WTC11 (cell line): ENCODE measurements around the gene CAD. TPM values are rescaled to one million over a fixed set of nuclear protein-coding genes. Genes with fewer than 3 reads are reported as not detected.

Source experiments
- ATAC-seq: fragments of 200-7000 bp; cut with Tn5 transposase; 2 replicates; pipeline ENCODE4 v1.10.0; 2021; ENCODE audit warnings: mild to moderate bottlenecking, moderate library complexity
- CTCF ChIA-PET: fragments of 300-600 bp; sonication (Branson Sonifier 250); formaldehyde crosslinking; loops from one replicate; lab custom pipeline; 2021; ENCODE audit warnings: antibody characterized with exemption; lab: Charles Lee
- POLR2A ChIA-PET: fragments of 350-600 bp; sonication (Branson Sonifier 250); formaldehyde crosslinking; loops from one replicate; lab custom pipeline; 2021; ENCODE audit warnings: antibody characterized with exemption; lab: Charles Lee
- DNase-seq: peaks from one replicate; pipeline ENCODE4 v3.0.0; 2021; ENCODE audit warnings: low spot score
- H3K27ac Mint-ChIP-seq: 2 replicates; pipeline ENCODE4 v1.8.0; 2021; ENCODE audit warnings: mixed read lengths
- H3K27me3 Mint-ChIP-seq: 2 replicates; pipeline ENCODE4 v1.8.0; 2021; ENCODE audit warnings: low read depth, mild to moderate bottlenecking, moderate library complexity, mixed read lengths
- H3K36me3 Mint-ChIP-seq: 2 replicates; pipeline ENCODE4 v1.8.0; 2021; ENCODE audit warnings: mixed read lengths
- H3K4me1 Mint-ChIP-seq: 2 replicates; pipeline ENCODE4 v1.8.0; 2022; ENCODE audit warnings: mixed read lengths
- H3K4me3 Mint-ChIP-seq: 2 replicates; pipeline ENCODE4 v1.8.0; 2021; ENCODE audit warnings: mild to moderate bottlenecking, moderate library complexity, mixed read lengths
- H3K9me3 Mint-ChIP-seq: 2 replicates; pipeline ENCODE4 v1.8.0; 2021; ENCODE audit warnings: mixed read lengths
- ATF2 ChIP-seq: sonication (generic); formaldehyde crosslinking; IDR thresholded peaks from 2 replicates; pipeline ENCODE4 v1.8.1; 2022; ENCODE audit warnings: low read depth, missing genetic modification reagents, borderline replicate concordance
- CTCF ChIP-seq: fragments of 200-600 bp; IDR thresholded peaks from 2 replicates; pipeline ENCODE4 v1.8.0; 2022; ENCODE audit warnings: antibody characterized with exemption
- ESRRA ChIP-seq: sonication (generic); formaldehyde crosslinking; IDR thresholded peaks from 2 replicates; pipeline ENCODE4 v1.8.1; 2022; ENCODE audit warnings: mild to moderate bottlenecking, missing genetic modification reagents, borderline replicate concordance
- ETV6 ChIP-seq: sonication (generic); formaldehyde crosslinking; IDR thresholded peaks from 2 replicates; pipeline ENCODE4 v1.8.1; 2022; ENCODE audit warnings: mild to moderate bottlenecking, missing genetic modification reagents
- HMGXB4 ChIP-seq: sonication (generic); formaldehyde crosslinking; IDR thresholded peaks from 2 replicates; pipeline ENCODE4 v1.8.1; 2023; ENCODE audit warnings: mild to moderate bottlenecking, moderate library complexity, missing genetic modification reagents
- IRF1 ChIP-seq: sonication (generic); formaldehyde crosslinking; IDR thresholded peaks from 2 replicates; pipeline ENCODE4 v1.8.0; 2023; ENCODE audit warnings: missing genetic modification reagents
- KAT7 ChIP-seq: sonication (generic); formaldehyde crosslinking; IDR thresholded peaks from 2 replicates; pipeline ENCODE4 v1.8.1; 2023; ENCODE audit warnings: missing genetic modification reagents, mild to moderate bottlenecking, borderline replicate concordance
- NFE2L1 ChIP-seq: sonication (generic); formaldehyde crosslinking; IDR thresholded peaks from 2 replicates; pipeline ENCODE4 v1.8.1; 2023; ENCODE audit warnings: missing genetic modification reagents
- OVOL2 ChIP-seq: fragments of 250-450 bp; sonication (Bioruptor Pico); IDR thresholded peaks from 2 replicates; pipeline ENCODE4 v1.9.0; 2021; ENCODE audit warnings: mild to moderate bottlenecking, borderline replicate concordance
- PREB ChIP-seq: sonication (generic); formaldehyde crosslinking; IDR thresholded peaks from 2 replicates; pipeline ENCODE4 v1.8.1; 2022; ENCODE audit warnings: mild to moderate bottlenecking, missing genetic modification reagents, moderate library complexity, borderline replicate concordance
- RELA ChIP-seq: sonication (generic); formaldehyde crosslinking; IDR thresholded peaks from 2 replicates; pipeline ENCODE4 v1.8.1; 2022; ENCODE audit warnings: missing genetic modification reagents, mild to moderate bottlenecking, borderline replicate concordance
- RORB ChIP-seq: fragments of 250-450 bp; sonication (Bioruptor Pico); IDR thresholded peaks from 2 replicates; pipeline ENCODE4 v1.9.0; 2021; ENCODE audit warnings: mild to moderate bottlenecking
- SMAD4 ChIP-seq: sonication (generic); formaldehyde crosslinking; IDR thresholded peaks from 2 replicates; pipeline ENCODE4 v1.8.0; 2022; ENCODE audit warnings: mild to moderate bottlenecking, missing genetic modification reagents
- TP53 ChIP-seq: sonication (generic); formaldehyde crosslinking; IDR thresholded peaks from 2 replicates; pipeline ENCODE4 v1.8.1; 2023; ENCODE audit warnings: mild to moderate bottlenecking, missing genetic modification reagents
- ZNF121 ChIP-seq: sonication (generic); formaldehyde crosslinking; IDR thresholded peaks from 2 replicates; pipeline ENCODE4 v1.8.0; 2023; ENCODE audit warnings: missing genetic modification reagents
- ZNF138 ChIP-seq: sonication (generic); formaldehyde crosslinking; conservative IDR thresholded peaks from 2 replicates; pipeline ENCODE4 v1.8.1; 2022; ENCODE audit warnings: mild to moderate bottlenecking, moderate library complexity, missing genetic modification reagents
- ZNF317 ChIP-seq: sonication (generic); formaldehyde crosslinking; IDR thresholded peaks from 2 replicates; pipeline ENCODE4 v1.8.1; 2023; ENCODE audit warnings: low read depth, mild to moderate bottlenecking, moderate library complexity, missing genetic modification reagents, borderline replicate concordance
- ZNF671 ChIP-seq: fragments of 250-450 bp; sonication (Bioruptor Pico); IDR thresholded peaks from 2 replicates; pipeline ENCODE4 v1.8.0; 2021; ENCODE audit warnings: mild to moderate bottlenecking
- total RNA-seq: library from RNA; stranded (reverse); gene quantifications from 3 replicates; pipeline ENCODE4 v1.2.3, GENCODE V29; 2021

The CAD gene
- total RNA-seq, 1 experiment from 2014 or later = 178 TPM

GRCh38 chr2:27202854-27203253 is 14.3 kb upstream of the CAD start:
- POLR2A ChIA-PET = interaction anchor here (0.9 kb wide), 1 partner anchor 101 kb away, joined by 4 read pairs; no protein-coding TSS in a partner anchor
- CTCF ChIA-PET = interaction anchor here (1.0 kb wide), 1 partner anchor 69 kb away, joined by 3 read pairs; no protein-coding TSS in a partner anchor
- no peaks in the 10 kb centered on the region for H3K9me3 Mint-ChIP-seq
- no peaks in the 10 kb centered on the region for H3K27me3 Mint-ChIP-seq
- no peak overlapping the region for H3K27ac Mint-ChIP-seq
- TF ChIP-seq HMGXB4 (CRISPR knock-in tag) (no peak), RELA (no peak), NFE2L1 (CRISPR knock-in tag) (no peak), KAT7 (CRISPR knock-in tag) (no peak), ESRRA (CRISPR knock-in tag) (no peak), IRF1 (CRISPR knock-in tag) (no peak), ZNF671 (CRISPR knock-in tag) (no peak), ATF2 (no peak), RORB (CRISPR knock-in tag) (no peak)
- TF ChIP-seq, all 79 proteins: peak for 0
- DNase-seq (no peak), ATAC-seq (no peak)
- Mint-ChIP-seq H3K4me1 (no peaks in the 10 kb centered on the region), H3K36me3 (peaks cover 64% of the 10 kb centered on the region), H3K4me3 (no peak overlapping the region)

GRCh38 chr2:27203741-27204140 is 13.4 kb upstream of the CAD start:
- Mint-ChIP-seq H3K4me1 (peaks cover 1% of the 10 kb centered on the region; the same call in 1 of the 2 replicates), H3K36me3 (peaks cover 73% of the 10 kb centered on the region), H3K9me3 (no peaks in the 10 kb centered on the region), H3K27ac (no peak overlapping the region), H3K27me3 (no peaks in the 10 kb centered on the region), H3K4me3 (no peak overlapping the region)
- ATAC-seq (no peak), DNase-seq (no peak)
- no peak for TF ChIP-seq PREB (CRISPR knock-in tag)
- TF ChIP-seq ETV6 (CRISPR knock-in tag) = no peak
- TF ChIP-seq ZNF121 (CRISPR knock-in tag) = no peak
- no peak for TF ChIP-seq RELA
- no peak for TF ChIP-seq SMAD4 (CRISPR knock-in tag)
- no peak for TF ChIP-seq KAT7 (CRISPR knock-in tag)
- TF ChIP-seq OVOL2 (CRISPR knock-in tag) = no peak
- no peak for TF ChIP-seq CTCF
- no peak for TF ChIP-seq ZNF317 (CRISPR knock-in tag)
- TF ChIP-seq ZNF138 (CRISPR knock-in tag) = no peak
- TF ChIP-seq TP53 (CRISPR knock-in tag) = no peak
- ChIA-PET CTCF (interaction anchor here (1.0 kb wide), 1 partner anchor 70 kb away, joined by 3 read pairs; no protein-coding TSS in a partner anchor), POLR2A (no interaction called here)
